Measurements from ENCODE around the gene FLYWCH1. TPM values are rescaled to one million over a fixed set of nuclear protein-coding genes. Genes with fewer than 3 reads are reported as not detected.

The FLYWCH1 gene
- total and polyA plus RNA-seq, 9 of the 15 experiments (the other 6 are each of a cell fraction or from before 2014, with no cell fraction given): 0.18 to 33.6 (median 11.3) TPM

DNA sequence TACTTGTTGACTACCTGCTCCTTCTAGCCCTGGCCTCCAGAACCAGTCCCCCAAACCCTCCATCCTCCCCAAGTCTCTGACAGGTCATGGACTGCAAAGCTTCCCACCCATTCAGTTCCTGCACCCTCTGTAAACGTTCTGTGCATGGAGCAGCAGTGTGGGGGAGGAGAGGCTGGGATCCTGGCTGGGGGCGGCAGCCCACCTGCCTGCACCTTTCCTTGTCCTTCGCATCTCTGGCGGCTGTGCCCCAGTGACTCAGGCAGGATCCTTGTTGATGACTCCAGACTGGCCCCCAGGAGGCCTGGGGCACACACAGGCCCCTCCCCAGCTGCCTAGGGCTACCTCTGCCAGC, 70.1 kb downstream of the FLYWCH1 start (continued):
- no peak for TF ChIP-seq BDP1 (IDR thresholded peaks at IDR 0.05; ENCODE audit: insufficient read depth, insufficient read length)
- TF ChIP-seq CXXC5 (CRISPR knock-in tag; IDR thresholded peaks at IDR 0.05): peak; percentile 5; the same call in 1 of the 2 replicates
- no peak for TF ChIP-seq NFATC3 (IDR thresholded peaks at IDR 0.05)
- TF ChIP-seq, protein P1, sequence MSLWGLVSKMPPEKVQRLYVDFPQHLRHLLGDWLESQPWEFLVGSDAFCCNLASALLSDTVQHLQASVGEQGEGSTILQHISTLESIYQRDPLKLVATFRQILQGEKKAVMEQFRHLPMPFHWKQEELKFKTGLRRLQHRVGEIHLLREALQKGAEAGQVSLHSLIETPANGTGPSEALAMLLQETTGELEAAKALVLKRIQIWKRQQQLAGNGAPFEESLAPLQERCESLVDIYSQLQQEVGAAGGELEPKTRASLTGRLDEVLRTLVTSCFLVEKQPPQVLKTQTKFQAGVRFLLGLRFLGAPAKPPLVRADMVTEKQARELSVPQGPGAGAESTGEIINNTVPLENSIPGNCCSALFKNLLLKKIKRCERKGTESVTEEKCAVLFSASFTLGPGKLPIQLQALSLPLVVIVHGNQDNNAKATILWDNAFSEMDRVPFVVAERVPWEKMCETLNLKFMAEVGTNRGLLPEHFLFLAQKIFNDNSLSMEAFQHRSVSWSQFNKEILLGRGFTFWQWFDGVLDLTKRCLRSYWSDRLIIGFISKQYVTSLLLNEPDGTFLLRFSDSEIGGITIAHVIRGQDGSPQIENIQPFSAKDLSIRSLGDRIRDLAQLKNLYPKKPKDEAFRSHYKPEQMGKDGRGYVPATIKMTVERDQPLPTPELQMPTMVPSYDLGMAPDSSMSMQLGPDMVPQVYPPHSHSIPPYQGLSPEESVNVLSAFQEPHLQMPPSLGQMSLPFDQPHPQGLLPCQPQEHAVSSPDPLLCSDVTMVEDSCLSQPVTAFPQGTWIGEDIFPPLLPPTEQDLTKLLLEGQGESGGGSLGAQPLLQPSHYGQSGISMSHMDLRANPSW (CRISPR knock-in tag; IDR thresholded peaks at IDR 0.05): no peak
- no peak for TF ChIP-seq ZNF75A (CRISPR knock-in tag; IDR thresholded peaks at IDR 0.05)
- peak; percentile 8; the same call in 1 of the 2 replicates for TF ChIP-seq ETV5 (CRISPR knock-in tag; IDR thresholded peaks at IDR 0.05; ENCODE audit: low read depth)
- TF ChIP-seq, protein P2, sequence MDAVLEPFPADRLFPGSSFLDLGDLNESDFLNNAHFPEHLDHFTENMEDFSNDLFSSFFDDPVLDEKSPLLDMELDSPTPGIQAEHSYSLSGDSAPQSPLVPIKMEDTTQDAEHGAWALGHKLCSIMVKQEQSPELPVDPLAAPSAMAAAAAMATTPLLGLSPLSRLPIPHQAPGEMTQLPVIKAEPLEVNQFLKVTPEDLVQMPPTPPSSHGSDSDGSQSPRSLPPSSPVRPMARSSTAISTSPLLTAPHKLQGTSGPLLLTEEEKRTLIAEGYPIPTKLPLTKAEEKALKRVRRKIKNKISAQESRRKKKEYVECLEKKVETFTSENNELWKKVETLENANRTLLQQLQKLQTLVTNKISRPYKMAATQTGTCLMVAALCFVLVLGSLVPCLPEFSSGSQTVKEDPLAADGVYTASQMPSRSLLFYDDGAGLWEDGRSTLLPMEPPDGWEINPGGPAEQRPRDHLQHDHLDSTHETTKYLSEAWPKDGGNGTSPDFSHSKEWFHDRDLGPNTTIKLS (IDR thresholded peaks at IDR 0.05; ENCODE audit: borderline replicate concordance, low read depth): no peak
- no peak for TF ChIP-seq ZNF12 (CRISPR knock-in tag; IDR thresholded peaks at IDR 0.05)
- no peak for TF ChIP-seq MAFF (IDR thresholded peaks at IDR 0.05; ENCODE audit: low read length)
- TF ChIP-seq HNRNPH1 (optimal IDR thresholded peaks at IDR 0.05; ENCODE audit: low read depth, low read length): no peak
- no peak for TF ChIP-seq TFAM (CRISPR knock-in tag; conservative IDR thresholded peaks at IDR 0.05)
- TF ChIP-seq ETS2 (tag; IDR thresholded peaks at IDR 0.05; ENCODE audit: borderline replicate concordance, poor library complexity, severe bottlenecking): no peak
- TF ChIP-seq KAT7 (CRISPR knock-in tag; IDR thresholded peaks at IDR 0.05; ENCODE audit: borderline replicate concordance): no peak
- TF ChIP-seq FOXK1 (CRISPR knock-in tag; IDR thresholded peaks at IDR 0.05; ENCODE audit: borderline replicate concordance): no peak
- TF ChIP-seq MTA2 (IDR thresholded peaks at IDR 0.05; ENCODE audit: low read depth): no peak
- TF ChIP-seq PURB (CRISPR knock-in tag; IDR thresholded peaks at IDR 0.05; ENCODE audit: low read depth): no peak
- TF ChIP-seq, protein P3, sequence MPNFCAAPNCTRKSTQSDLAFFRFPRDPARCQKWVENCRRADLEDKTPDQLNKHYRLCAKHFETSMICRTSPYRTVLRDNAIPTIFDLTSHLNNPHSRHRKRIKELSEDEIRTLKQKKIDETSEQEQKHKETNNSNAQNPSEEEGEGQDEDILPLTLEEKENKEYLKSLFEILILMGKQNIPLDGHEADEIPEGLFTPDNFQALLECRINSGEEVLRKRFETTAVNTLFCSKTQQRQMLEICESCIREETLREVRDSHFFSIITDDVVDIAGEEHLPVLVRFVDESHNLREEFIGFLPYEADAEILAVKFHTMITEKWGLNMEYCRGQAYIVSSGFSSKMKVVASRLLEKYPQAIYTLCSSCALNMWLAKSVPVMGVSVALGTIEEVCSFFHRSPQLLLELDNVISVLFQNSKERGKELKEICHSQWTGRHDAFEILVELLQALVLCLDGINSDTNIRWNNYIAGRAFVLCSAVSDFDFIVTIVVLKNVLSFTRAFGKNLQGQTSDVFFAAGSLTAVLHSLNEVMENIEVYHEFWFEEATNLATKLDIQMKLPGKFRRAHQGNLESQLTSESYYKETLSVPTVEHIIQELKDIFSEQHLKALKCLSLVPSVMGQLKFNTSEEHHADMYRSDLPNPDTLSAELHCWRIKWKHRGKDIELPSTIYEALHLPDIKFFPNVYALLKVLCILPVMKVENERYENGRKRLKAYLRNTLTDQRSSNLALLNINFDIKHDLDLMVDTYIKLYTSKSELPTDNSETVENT (CRISPR knock-in tag; IDR thresholded peaks at IDR 0.05): peak; percentile 41; the same call in 1 of the 2 replicates
- TF ChIP-seq, protein P4, sequence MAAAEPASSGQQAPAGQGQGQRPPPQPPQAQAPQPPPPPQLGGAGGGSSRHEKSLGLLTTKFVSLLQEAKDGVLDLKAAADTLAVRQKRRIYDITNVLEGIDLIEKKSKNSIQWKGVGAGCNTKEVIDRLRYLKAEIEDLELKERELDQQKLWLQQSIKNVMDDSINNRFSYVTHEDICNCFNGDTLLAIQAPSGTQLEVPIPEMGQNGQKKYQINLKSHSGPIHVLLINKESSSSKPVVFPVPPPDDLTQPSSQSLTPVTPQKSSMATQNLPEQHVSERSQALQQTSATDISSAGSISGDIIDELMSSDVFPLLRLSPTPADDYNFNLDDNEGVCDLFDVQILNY (CRISPR knock-in tag; IDR thresholded peaks at IDR 0.05): no peak
- TF ChIP-seq ZFP1 (CRISPR knock-in tag; IDR thresholded peaks at IDR 0.05): no peak
- TF ChIP-seq, protein P5, sequence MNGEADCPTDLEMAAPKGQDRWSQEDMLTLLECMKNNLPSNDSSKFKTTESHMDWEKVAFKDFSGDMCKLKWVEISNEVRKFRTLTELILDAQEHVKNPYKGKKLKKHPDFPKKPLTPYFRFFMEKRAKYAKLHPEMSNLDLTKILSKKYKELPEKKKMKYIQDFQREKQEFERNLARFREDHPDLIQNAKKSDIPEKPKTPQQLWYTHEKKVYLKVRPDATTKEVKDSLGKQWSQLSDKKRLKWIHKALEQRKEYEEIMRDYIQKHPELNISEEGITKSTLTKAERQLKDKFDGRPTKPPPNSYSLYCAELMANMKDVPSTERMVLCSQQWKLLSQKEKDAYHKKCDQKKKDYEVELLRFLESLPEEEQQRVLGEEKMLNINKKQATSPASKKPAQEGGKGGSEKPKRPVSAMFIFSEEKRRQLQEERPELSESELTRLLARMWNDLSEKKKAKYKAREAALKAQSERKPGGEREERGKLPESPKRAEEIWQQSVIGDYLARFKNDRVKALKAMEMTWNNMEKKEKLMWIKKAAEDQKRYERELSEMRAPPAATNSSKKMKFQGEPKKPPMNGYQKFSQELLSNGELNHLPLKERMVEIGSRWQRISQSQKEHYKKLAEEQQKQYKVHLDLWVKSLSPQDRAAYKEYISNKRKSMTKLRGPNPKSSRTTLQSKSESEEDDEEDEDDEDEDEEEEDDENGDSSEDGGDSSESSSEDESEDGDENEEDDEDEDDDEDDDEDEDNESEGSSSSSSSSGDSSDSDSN (IDR thresholded peaks at IDR 0.05; ENCODE audit: borderline replicate concordance in 1 of 2, low read depth in 2 of 2, low read length in 2 of 2): no peak

Data from K562 (cell line).